PFSK-1 (cell line): ENCODE data around the gene ZNRF2.

ENCODE experiments used
- FOXP2 ChIP-seq: optimal IDR thresholded peaks from 2 replicates; pipeline ENCODE3; 2011; ENCODE audit warnings: borderline replicate concordance, control low read depth, inconsistent platforms; ENCODE audit not compliant: insufficient read depth; ENCODE audit errors: extremely low read length, extremely low read depth
- POLR2AphosphoS5 ChIP-seq: IDR thresholded peaks from 2 replicates; pipeline ENCODE4 v1.6.1; 2012; ENCODE audit warnings: low read depth, mild to moderate bottlenecking, control low read depth, low read length, moderate library complexity
- REST ChIP-seq, 2 experiments: IDR thresholded peaks; 2 replicates each; pipeline versions ENCODE4 v1.6.1 to v1.8.0; 2011 to 2012; ENCODE audit warnings: low read depth in 2 of 2, low read length in 2 of 2, control low read depth in 1 of 2, inconsistent platforms in 1 of 2, mild to moderate bottlenecking in 1 of 2, moderate library complexity in 1 of 2; ENCODE audit not compliant: insufficient read depth in 1 of 2
- SIN3A ChIP-seq: IDR thresholded peaks from 2 replicates; pipeline ENCODE4 v1.6.1; 2012; ENCODE audit warnings: mild to moderate bottlenecking, low read length, moderate library complexity, borderline replicate concordance; ENCODE audit not compliant: insufficient read depth
- TAF1 ChIP-seq: IDR thresholded peaks from 2 replicates; pipeline ENCODE4 v1.6.1; 2012; ENCODE audit warnings: low read length, control low read depth, borderline replicate concordance; ENCODE audit not compliant: insufficient read depth

DNA sequence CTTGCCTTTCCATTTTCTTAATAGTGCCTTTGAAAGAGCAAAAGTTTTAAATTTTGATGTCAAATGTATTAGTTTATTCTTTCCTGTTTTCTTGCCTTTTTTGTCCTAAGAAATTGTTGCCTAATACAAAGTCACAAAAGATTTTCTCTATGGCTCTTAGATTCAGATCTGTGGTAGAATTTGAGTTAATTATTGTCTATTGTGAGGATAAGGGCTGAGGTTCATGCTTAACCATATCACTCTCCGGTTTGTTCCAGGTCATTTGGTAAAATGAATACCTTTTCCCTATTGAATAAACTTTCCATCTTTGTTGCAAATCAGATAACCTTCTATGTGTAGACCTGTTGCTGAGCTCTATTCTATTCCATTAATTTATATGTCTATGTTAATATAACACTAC, 98.2 kb downstream of the ZNRF2 start:
- TF ChIP-seq REST (IDR thresholded peaks at IDR 0.05; ENCODE audit: insufficient read depth in 1 of 2, low read depth in 2 of 2, low read length in 2 of 2), result no peak
- no peak for TF ChIP-seq POLR2AphosphoS5
- TF ChIP-seq TAF1, result no peak
- TF ChIP-seq SIN3A, result no peak
- no peak for TF ChIP-seq FOXP2
